ENCODE results near the gene LZTR1.

- TF ChIP-seq, protein P1, sequence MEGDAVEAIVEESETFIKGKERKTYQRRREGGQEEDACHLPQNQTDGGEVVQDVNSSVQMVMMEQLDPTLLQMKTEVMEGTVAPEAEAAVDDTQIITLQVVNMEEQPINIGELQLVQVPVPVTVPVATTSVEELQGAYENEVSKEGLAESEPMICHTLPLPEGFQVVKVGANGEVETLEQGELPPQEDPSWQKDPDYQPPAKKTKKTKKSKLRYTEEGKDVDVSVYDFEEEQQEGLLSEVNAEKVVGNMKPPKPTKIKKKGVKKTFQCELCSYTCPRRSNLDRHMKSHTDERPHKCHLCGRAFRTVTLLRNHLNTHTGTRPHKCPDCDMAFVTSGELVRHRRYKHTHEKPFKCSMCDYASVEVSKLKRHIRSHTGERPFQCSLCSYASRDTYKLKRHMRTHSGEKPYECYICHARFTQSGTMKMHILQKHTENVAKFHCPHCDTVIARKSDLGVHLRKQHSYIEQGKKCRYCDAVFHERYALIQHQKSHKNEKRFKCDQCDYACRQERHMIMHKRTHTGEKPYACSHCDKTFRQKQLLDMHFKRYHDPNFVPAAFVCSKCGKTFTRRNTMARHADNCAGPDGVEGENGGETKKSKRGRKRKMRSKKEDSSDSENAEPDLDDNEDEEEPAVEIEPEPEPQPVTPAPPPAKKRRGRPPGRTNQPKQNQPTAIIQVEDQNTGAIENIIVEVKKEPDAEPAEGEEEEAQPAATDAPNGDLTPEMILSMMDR (IDR thresholded peaks at IDR 0.05; ENCODE audit: extremely low read depth in 1 of 2, insufficient read depth in 1 of 2, low read depth in 1 of 2, low read length in 2 of 2), result no peak
- TF ChIP-seq POLR2A (IDR thresholded peaks at IDR 0.05; ENCODE audit: low read depth, low read length) (no peak), EZH2 (IDR thresholded peaks at IDR 0.05; ENCODE audit: borderline replicate concordance, low read depth, low read length, severe bottlenecking) (no peak), MAX (IDR thresholded peaks at IDR 0.05; ENCODE audit: insufficient read depth, insufficient read length) (no peak), JUN (IDR thresholded peaks at IDR 0.05; ENCODE audit: borderline replicate concordance, insufficient read depth, insufficient read length, low read depth) (no peak), POLR2AphosphoS5 (IDR thresholded peaks at IDR 0.05; ENCODE audit: insufficient read depth, low read depth, low read length) (no peak), MYC (IDR thresholded peaks at IDR 0.05; ENCODE audit: low read depth, low read length) (no peak), GATA2 (IDR thresholded peaks at IDR 0.05; ENCODE audit: insufficient read depth, insufficient read length, low read depth, low read length) (no peak)
Measured at GRCh38 chr22:21010426-21011113, 28.5 kb downstream of the LZTR1 start.

Data from endothelial cell of umbilical vein (primary cell).